H9 (cell line): ENCODE measurements around the gene CLEC10A. TPM values are rescaled to one million over a fixed set of nuclear protein-coding genes. Genes with fewer than 3 reads are reported as not detected.

Experiments used
- DNase-seq: peaks from one replicate; pipeline ENCODE4 v3.0.0-alpha.2; 2017
- H2AFZ ChIP-seq: one replicate; pipeline ENCODE4 v1.6.1; 2013; ENCODE audit warnings: mild to moderate bottlenecking, low read length, control low read depth, moderate library complexity
- H2AK5ac ChIP-seq: 2 replicates; pipeline ENCODE4 v1.6.1; 2013; ENCODE audit warnings: low read length, control low read depth, mixed read lengths; ENCODE audit not compliant: insufficient read length
- H2BK120ac ChIP-seq: one replicate; pipeline ENCODE4 v1.6.1; 2013; ENCODE audit warnings: low read depth, mild to moderate bottlenecking, low read length, control low read depth, inconsistent platforms; ENCODE audit not compliant: poor library complexity, severe bottlenecking
- H2BK12ac ChIP-seq: 2 replicates; pipeline ENCODE4 v1.6.1; 2013; ENCODE audit warnings: low read length, control low read depth, mixed read lengths, low read depth; ENCODE audit not compliant: insufficient read length
- H2BK15ac ChIP-seq: 2 replicates; pipeline ENCODE4 v1.6.1; 2013; ENCODE audit warnings: low read depth, low read length, control low read depth
- H2BK20ac ChIP-seq: one replicate; pipeline ENCODE4 v1.6.1; 2013; ENCODE audit warnings: low read depth, mild to moderate bottlenecking, low read length, control low read depth, inconsistent platforms; ENCODE audit not compliant: poor library complexity, severe bottlenecking
- H2BK5ac ChIP-seq: 2 replicates; pipeline ENCODE4 v1.6.1; 2013; ENCODE audit warnings: low read length, control low read depth, mixed read lengths; ENCODE audit not compliant: insufficient read length
- H3K14ac ChIP-seq: 2 replicates; pipeline ENCODE4 v1.6.1; 2013; ENCODE audit warnings: low read length, control low read depth; ENCODE audit not compliant: insufficient read depth
- H3K18ac ChIP-seq: 2 replicates; pipeline ENCODE4 v1.6.1; 2013; ENCODE audit warnings: low read depth, mild to moderate bottlenecking, mixed read lengths, low read length, control low read depth; ENCODE audit not compliant: insufficient read length
- H3K23ac ChIP-seq: 2 replicates; pipeline ENCODE4 v1.6.1; 2013; ENCODE audit warnings: low read length, control low read depth, mixed read lengths, low read depth; ENCODE audit not compliant: insufficient read length
- H3K23me2 ChIP-seq: 2 replicates; pipeline ENCODE4 v1.6.1; 2013; ENCODE audit warnings: low read depth, mild to moderate bottlenecking, mixed read lengths, low read length, control low read depth; ENCODE audit not compliant: insufficient read length, poor library complexity, severe bottlenecking
- H3K27ac ChIP-seq: 2 replicates; pipeline ENCODE4 v1.5.1; 2013; ENCODE audit warnings: low read length, control low read depth, mixed read lengths, low read depth; ENCODE audit not compliant: insufficient read length
- H3K27me3 ChIP-seq: 2 replicates; pipeline ENCODE4 v1.6.1; 2013; ENCODE audit warnings: low read length, control low read depth, inconsistent platforms; ENCODE audit not compliant: insufficient read depth
- H3K4ac ChIP-seq: 2 replicates; pipeline ENCODE4 v1.6.1; 2013; ENCODE audit warnings: low read depth, mild to moderate bottlenecking, control low read depth, inconsistent platforms, low read length, moderate library complexity
- H3K4me1 ChIP-seq: 2 replicates; pipeline ENCODE4 v1.6.1; 2013; ENCODE audit warnings: low read length, control low read depth, inconsistent platforms; ENCODE audit not compliant: insufficient read depth
- H3K4me2 ChIP-seq: 2 replicates; pipeline ENCODE4 v1.6.1; 2013; ENCODE audit warnings: low read length, control low read depth, mixed read lengths; ENCODE audit not compliant: insufficient read length, insufficient read depth
- H3K56ac ChIP-seq: 2 replicates; pipeline ENCODE4 v1.6.1; 2013; ENCODE audit warnings: low read depth, mild to moderate bottlenecking, mixed read lengths, low read length, control low read depth; ENCODE audit not compliant: insufficient read length
- H3K79me1 ChIP-seq: 2 replicates; pipeline ENCODE4 v1.6.1; 2013; ENCODE audit warnings: low read depth, mild to moderate bottlenecking, moderate library complexity, low read length, control low read depth, inconsistent platforms; ENCODE audit not compliant: insufficient read depth, poor library complexity, severe bottlenecking
- H3K79me2 ChIP-seq: 2 replicates; pipeline ENCODE4 v1.6.1; 2013; ENCODE audit warnings: low read length, control low read depth, inconsistent platforms; ENCODE audit not compliant: insufficient read depth
- H3K9ac ChIP-seq: 2 replicates; pipeline ENCODE4 v1.6.1; 2013; ENCODE audit warnings: low read length, control low read depth, mixed read lengths; ENCODE audit not compliant: insufficient read length; ENCODE audit errors: extremely low read depth
- H3K9me3 ChIP-seq: one replicate; pipeline ENCODE4 v1.6.1; 2013; ENCODE audit warnings: low read depth, low read length, inconsistent platforms; ENCODE audit not compliant: control insufficient read depth
- H3T11ph ChIP-seq: one replicate; pipeline ENCODE4 v1.6.1; 2013; ENCODE audit warnings: mild to moderate bottlenecking, low read length, control low read depth, inconsistent platforms
- H4K20me1 ChIP-seq: one replicate; pipeline ENCODE4 v1.6.1; 2013; ENCODE audit not compliant: control insufficient read depth, insufficient read length, insufficient read depth
- H4K5ac ChIP-seq: 2 replicates; pipeline ENCODE4 v1.6.1; 2013; ENCODE audit warnings: low read depth, mild to moderate bottlenecking, mixed read lengths, low read length, control low read depth; ENCODE audit not compliant: insufficient read length
- H4K8ac ChIP-seq: replicated peaks from 2 replicates; pipeline ENCODE4 v1.6.1; 2013; ENCODE audit warnings: low read length, control low read depth, mixed read lengths, low read depth; ENCODE audit not compliant: insufficient read length
- H4K91ac ChIP-seq: 2 replicates; pipeline ENCODE4 v1.6.1; 2013; ENCODE audit warnings: low read depth, mild to moderate bottlenecking, moderate library complexity, mixed read lengths, low read length, control low read depth; ENCODE audit not compliant: insufficient read length
- H3K27ac Mint-ChIP-seq, 3 experiments: 2 replicates in 2 of 3; 3 replicates in 1 of 3; pipeline ENCODE4 v1.8.0; 2020 to 2021; ENCODE audit warnings: mixed read lengths in 3 of 3, mild to moderate bottlenecking in 1 of 3, moderate library complexity in 1 of 3
- H3K27me3 Mint-ChIP-seq: 2 replicates; pipeline ENCODE4 v1.8.0; 2021; ENCODE audit warnings: low read depth, mild to moderate bottlenecking, moderate library complexity, mixed read lengths
- H3K36me3 Mint-ChIP-seq, 3 experiments: 2 replicates in 2 of 3; 3 replicates in 1 of 3; pipeline ENCODE4 v1.8.0; 2020 to 2021; ENCODE audit warnings: low read depth in 3 of 3, mixed read lengths in 3 of 3; ENCODE audit not compliant: insufficient read depth in 1 of 3
- H3K4me1 Mint-ChIP-seq, 2 experiments: 2 replicates each; pipeline ENCODE4 v1.8.0; 2020; ENCODE audit warnings: mixed read lengths in 2 of 2
- H3K4me3 Mint-ChIP-seq, 2 experiments: 2 replicates in 1 of 2; 3 replicates in 1 of 2; pipeline ENCODE4 v1.8.0; 2020 to 2021; ENCODE audit warnings: mild to moderate bottlenecking in 2 of 2, mixed read lengths in 2 of 2, moderate library complexity in 1 of 2
- H3K9me3 Mint-ChIP-seq, 2 experiments: 2 replicates in 1 of 2; 3 replicates in 1 of 2; pipeline ENCODE4 v1.8.0; 2020; ENCODE audit warnings: mild to moderate bottlenecking in 2 of 2, mixed read lengths in 2 of 2, moderate library complexity in 1 of 2
- WGBS: extraction: QIAGEN DNeasy Blood & Tissue Kit; methylation state at CpG from one replicate; pipeline ENCODE4 v1.1.7; 2013; ENCODE audit warnings: missing lambda C conversion rate, low lambda C conversion rate, mixed read lengths; ENCODE audit not compliant: insufficient read length; ENCODE audit errors: extremely low coverage; 5-methylcytosine and 5-hydroxymethylcytosine counted together
- total RNA-seq: library from RNA; stranded (reverse); gene quantifications from 2 replicates; pipeline ENCODE4 v1.2.1, GENCODE V29; 2021
- TF ChIP-seq, protein P1 (sequence below): fragments of 200-600 bp; sonication (generic); conservative IDR thresholded peaks from 3 replicates; pipeline ENCODE4 v1.8.0; 2021; ENCODE audit warnings: antibody characterized with exemption, mild to moderate bottlenecking

Gene CLEC10A
- total RNA-seq, 1 experiment from 2014 or later = not detected

DNA sequence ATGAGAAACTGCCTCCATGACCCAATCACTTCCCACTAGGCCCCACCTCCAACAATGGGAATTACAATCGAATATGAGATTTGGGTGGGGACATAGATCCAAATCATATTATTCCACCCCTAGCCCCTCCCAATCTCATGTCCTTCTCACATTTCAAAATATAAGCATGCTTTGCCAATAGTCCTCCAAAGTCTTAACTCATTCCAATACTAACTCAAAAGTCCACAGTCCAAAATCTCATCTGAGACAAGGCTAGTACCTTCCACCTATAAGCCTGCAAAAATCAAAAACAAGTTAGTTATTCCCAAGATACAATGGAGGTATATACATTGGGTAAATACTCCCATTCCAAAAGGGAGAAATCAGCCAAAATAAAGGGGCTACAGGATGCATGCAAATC lies 12.9 kb downstream of the CLEC10A start:
- H3K4ac ChIP-seq = no peak overlapping the region
- H3K18ac ChIP-seq = no peak overlapping the region
- no peak for DNase-seq
- H4K8ac ChIP-seq = no peak overlapping the region
- H2BK5ac ChIP-seq = no peak overlapping the region
- H3K4me2 ChIP-seq = no peak overlapping the region
- H3K27me3 Mint-ChIP-seq = peaks cover 58% of the 10 kb centered on the region
- no peak overlapping the region for H3K27ac ChIP-seq
- no peak overlapping the region; a peak in 1 of 5 replicates for H3K4me3 Mint-ChIP-seq
- H3K36me3 Mint-ChIP-seq = peaks cover 4 to 10% (median 6%) of the 10 kb centered on the region in 3 experiments; a peak in 5 of 7 replicates
- H3K9ac ChIP-seq = no peak overlapping the region
- H2BK20ac ChIP-seq = no peak overlapping the region
- H2BK12ac ChIP-seq = no peak overlapping the region
- peaks cover 3 to 4% of the 10 kb centered on the region in 2 experiments; a peak in 3 of 4 replicates for H3K4me1 Mint-ChIP-seq
- TF ChIP-seq, protein P1, sequence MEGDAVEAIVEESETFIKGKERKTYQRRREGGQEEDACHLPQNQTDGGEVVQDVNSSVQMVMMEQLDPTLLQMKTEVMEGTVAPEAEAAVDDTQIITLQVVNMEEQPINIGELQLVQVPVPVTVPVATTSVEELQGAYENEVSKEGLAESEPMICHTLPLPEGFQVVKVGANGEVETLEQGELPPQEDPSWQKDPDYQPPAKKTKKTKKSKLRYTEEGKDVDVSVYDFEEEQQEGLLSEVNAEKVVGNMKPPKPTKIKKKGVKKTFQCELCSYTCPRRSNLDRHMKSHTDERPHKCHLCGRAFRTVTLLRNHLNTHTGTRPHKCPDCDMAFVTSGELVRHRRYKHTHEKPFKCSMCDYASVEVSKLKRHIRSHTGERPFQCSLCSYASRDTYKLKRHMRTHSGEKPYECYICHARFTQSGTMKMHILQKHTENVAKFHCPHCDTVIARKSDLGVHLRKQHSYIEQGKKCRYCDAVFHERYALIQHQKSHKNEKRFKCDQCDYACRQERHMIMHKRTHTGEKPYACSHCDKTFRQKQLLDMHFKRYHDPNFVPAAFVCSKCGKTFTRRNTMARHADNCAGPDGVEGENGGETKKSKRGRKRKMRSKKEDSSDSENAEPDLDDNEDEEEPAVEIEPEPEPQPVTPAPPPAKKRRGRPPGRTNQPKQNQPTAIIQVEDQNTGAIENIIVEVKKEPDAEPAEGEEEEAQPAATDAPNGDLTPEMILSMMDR = no peak
- no peak overlapping the region for H3K27ac Mint-ChIP-seq
- no peak overlapping the region for H2AFZ ChIP-seq
- H3K79me2 ChIP-seq = no peaks in the 10 kb centered on the region
- H3K23ac ChIP-seq = no peak overlapping the region
- no CpG with 5 or more reads among the region's 1 CpG for WGBS
- no peak overlapping the region for H3K14ac ChIP-seq
- no peaks in the 10 kb centered on the region for H3K27me3 ChIP-seq
- H3K23me2 ChIP-seq = no peaks in the 10 kb centered on the region
- no peak overlapping the region for H3T11ph ChIP-seq
- no peaks in the 10 kb centered on the region for H3K9me3 ChIP-seq
- H4K5ac ChIP-seq = no peak overlapping the region
- H4K91ac ChIP-seq = no peak overlapping the region
- H3K9me3 Mint-ChIP-seq = peaks cover 28 to 30% of the 10 kb centered on the region in 2 experiments
- H3K79me1 ChIP-seq = no peaks in the 10 kb centered on the region
- H2BK15ac ChIP-seq = no peak overlapping the region
- no peak overlapping the region for H2BK120ac ChIP-seq
- no peaks in the 10 kb centered on the region for H3K4me1 ChIP-seq
- no peak overlapping the region for H2AK5ac ChIP-seq
- H3K56ac ChIP-seq = no peak overlapping the region
- H4K20me1 ChIP-seq = no peaks in the 10 kb centered on the region
